Measurements from ENCODE around the gene MVP.
"Not testable (repeated sequence)": the region's sequence is repeated elsewhere in the genome, so short reads cannot be mapped to it uniquely, and the experiment has no call there.

DNA sequence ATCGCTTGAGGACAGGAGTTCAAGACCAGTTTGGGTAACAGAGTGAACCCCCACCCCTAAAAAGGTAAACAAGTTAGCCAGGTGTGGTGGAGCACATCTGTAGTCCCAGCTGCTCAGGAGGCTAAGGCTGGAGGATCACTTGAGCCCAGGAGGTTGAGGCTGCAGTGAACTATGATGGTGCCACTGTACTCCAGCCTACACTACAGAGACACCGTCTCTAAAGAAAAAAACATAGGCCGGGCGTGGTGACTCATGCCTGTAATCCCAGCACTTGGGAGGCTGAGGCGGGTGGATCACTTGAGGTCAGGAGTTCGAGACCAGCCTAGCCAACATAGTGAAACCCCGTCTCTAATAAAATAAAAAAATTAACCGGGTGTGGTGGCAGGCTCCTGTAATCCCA lies 48.8 kb downstream of the MVP start:
- TF ChIP-seq, protein P1, sequence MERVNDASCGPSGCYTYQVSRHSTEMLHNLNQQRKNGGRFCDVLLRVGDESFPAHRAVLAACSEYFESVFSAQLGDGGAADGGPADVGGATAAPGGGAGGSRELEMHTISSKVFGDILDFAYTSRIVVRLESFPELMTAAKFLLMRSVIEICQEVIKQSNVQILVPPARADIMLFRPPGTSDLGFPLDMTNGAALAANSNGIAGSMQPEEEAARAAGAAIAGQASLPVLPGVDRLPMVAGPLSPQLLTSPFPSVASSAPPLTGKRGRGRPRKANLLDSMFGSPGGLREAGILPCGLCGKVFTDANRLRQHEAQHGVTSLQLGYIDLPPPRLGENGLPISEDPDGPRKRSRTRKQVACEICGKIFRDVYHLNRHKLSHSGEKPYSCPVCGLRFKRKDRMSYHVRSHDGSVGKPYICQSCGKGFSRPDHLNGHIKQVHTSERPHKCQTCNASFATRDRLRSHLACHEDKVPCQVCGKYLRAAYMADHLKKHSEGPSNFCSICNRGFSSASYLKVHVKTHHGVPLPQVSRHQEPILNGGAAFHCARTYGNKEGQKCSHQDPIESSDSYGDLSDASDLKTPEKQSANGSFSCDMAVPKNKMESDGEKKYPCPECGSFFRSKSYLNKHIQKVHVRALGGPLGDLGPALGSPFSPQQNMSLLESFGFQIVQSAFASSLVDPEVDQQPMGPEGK (CRISPR knock-in tag; IDR thresholded peaks at IDR 0.05; ENCODE audit: borderline replicate concordance): not testable (repeated sequence)
- TF ChIP-seq, protein P2, sequence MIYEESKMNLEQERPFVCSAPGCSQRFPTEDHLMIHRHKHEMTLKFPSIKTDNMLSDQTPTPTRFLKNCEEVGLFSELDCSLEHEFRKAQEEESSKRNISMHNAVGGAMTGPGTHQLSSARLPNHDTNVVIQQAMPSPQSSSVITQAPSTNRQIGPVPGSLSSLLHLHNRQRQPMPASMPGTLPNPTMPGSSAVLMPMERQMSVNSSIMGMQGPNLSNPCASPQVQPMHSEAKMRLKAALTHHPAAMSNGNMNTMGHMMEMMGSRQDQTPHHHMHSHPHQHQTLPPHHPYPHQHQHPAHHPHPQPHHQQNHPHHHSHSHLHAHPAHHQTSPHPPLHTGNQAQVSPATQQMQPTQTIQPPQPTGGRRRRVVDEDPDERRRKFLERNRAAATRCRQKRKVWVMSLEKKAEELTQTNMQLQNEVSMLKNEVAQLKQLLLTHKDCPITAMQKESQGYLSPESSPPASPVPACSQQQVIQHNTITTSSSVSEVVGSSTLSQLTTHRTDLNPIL (CRISPR knock-in tag; IDR thresholded peaks at IDR 0.05; ENCODE audit: low read depth): not testable (repeated sequence)

Data from SK-N-SH treated with all-trans-retinoic acid at 6 μM for 48 hours (cell line).